GM19023 (cell line): Measurements from ENCODE around the gene SLC10A3.

Source experiments
- ATAC-seq: cut with Tn5 transposase; IDR thresholded peaks from one replicate; pipeline ENCODE4 v1.9.1; 2021; ENCODE audit warnings: mild to moderate bottlenecking, moderate library complexity; ENCODE audit not compliant: unreplicated experiment

SLC10A3 gene

DNA sequence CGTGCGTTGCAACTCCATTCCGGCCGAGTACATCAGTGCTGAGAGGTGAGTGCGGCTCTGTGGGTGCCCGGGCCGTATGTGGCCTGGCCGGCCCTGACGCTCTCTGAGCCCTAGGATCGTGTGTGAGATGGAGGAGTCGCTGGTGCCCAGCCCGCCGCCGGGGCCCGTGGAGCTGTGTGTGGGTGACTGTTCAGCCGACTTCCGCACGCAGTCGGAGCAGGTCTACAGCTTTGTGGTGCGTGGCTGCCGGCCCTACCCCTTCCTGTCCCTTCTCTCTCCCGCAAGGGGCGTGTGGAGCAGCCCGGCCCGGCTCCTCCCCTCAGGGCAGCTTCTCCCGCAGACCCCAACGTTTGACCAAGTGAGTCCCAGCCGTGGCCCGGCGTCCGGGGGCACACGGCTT, 24.4 kb downstream of the SLC10A3 start:
- no peak for ATAC-seq

DNA sequence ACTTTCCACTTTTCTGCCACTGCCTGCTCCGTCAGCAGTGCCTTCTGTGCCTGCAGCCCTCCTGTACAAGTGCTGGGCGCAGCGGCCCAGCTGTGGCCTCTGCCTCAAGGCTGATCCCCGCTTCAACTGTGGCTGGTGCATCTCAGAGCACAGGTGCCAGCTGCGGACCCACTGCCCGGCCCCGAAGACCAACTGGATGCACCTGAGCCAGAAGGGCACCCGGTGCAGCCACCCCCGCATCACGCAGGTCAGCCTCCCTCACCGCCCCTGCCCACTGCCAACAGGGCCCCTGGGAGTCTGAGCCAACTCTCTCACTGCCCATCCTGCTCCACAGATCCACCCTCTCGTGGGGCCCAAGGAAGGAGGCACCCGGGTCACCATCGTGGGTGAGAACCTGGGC, 24.8 kb downstream of the SLC10A3 start:
- ATAC-seq, result no peak

DNA sequence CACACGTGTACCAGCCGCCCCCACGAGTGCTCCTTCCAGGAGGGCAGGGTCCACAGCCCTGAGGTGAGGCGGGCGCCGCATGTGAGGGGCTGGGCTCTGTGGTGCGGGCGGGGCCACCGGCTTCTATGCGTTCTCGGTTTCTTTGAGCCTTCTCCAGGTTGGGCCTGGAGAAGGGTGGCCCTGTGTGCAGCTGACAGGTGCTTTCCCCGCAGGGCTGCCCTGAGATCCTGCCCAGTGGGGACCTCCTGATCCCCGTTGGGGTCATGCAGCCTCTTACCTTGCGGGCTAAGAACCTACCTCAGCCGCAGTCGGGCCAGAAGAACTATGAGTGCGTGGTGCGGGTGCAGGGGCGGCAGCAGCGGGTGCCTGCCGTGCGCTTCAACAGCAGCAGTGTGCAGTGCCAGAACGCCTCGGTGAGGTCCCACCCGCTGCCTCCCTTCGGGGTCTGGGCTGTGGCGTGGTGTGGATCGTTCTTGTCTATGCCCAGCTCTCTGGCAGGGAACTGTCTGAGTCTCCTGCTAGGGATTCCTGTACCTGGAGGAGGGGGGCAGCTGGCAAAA, 25.5 kb downstream of the SLC10A3 start:
- no peak for ATAC-seq

DNA sequence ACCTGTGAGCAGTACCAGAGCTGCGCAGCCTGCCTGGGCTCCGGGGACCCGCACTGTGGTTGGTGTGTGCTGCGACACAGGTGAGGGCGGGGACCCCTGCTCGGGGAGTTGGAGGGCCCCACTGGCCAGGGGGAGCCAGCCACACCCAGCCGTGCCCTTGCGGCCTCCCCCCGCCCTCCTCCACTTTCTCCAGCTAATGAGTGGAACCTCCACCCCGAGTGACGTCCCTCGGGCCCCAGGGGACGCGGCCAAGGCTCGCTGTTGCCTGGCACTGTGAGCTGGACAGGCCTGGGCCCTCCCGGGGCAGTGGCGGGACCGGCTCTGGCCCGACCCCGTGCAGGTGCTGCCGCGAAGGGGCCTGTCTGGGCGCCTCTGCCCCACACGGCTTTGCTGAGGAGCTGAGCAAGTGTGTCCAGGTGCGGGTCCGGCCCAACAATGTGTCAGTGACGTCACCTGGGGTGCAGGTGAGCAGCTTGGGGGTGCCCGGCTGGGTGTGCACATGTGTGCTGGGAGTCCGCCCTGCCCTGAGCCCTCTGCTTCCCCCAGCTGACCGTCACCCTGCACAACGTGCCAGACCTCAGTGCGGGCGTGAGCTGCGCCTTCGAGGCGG, 26.7 kb downstream of the SLC10A3 start:
- no peak for ATAC-seq

DNA sequence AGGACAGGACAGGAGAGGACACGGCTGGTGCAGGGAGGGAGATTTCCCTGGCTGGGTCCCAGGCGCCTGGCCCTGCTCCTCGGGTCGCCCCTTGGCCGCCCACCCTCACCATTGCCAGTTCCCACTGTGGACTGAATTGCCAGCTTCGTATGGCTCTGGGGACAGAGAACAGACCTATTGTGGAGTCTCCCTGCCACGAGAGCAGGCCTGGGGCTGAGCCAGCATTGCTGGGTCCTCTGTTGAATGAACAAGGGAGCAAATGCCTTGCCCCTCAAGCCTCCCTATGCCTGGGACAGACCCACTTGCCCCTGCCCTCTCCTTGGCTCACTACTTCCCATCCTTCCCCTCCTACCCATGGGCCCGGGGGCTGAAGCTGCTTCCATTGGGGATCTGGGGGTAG, 28.0 kb downstream of the SLC10A3 start:
- no peak for ATAC-seq

DNA sequence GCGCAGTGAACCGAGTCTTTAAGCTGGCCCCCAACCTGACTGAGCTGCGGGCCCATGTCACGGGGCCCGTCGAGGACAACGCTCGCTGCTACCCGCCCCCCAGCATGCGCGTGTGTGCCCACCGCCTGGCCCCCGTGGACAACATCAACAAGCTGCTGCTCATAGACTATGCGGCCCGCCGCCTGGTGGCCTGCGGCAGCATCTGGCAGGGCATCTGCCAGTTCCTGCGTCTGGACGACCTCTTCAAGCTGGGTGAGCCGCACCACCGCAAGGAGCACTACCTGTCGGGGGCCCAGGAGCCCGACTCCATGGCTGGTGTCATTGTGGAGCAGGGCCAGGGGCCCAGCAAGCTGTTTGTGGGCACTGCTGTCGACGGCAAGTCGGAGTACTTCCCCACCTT, 30.1 kb downstream of the SLC10A3 start:
- ATAC-seq, result no peak

DNA sequence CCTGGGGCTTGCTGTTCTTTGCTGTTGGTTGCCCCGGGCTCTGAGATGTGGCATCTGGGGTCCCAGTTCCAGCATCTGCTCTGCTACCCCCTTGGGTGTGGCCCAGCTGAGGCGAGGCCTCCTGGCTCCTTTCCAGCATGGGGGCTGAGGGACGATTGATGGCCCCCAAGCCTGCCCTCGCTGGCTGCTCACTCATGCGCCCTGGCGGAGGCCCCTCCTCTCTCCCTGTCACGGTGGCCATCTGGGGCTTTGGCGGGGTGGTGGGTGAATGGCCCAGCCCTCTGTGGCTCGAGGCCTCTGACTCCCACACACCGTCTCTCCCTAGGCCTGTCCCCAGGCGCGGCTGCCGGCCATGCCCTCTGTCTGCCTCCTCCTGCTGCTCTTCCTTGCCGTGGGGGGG, 30.6 kb downstream of the SLC10A3 start:
- ATAC-seq, result no peak

DNA sequence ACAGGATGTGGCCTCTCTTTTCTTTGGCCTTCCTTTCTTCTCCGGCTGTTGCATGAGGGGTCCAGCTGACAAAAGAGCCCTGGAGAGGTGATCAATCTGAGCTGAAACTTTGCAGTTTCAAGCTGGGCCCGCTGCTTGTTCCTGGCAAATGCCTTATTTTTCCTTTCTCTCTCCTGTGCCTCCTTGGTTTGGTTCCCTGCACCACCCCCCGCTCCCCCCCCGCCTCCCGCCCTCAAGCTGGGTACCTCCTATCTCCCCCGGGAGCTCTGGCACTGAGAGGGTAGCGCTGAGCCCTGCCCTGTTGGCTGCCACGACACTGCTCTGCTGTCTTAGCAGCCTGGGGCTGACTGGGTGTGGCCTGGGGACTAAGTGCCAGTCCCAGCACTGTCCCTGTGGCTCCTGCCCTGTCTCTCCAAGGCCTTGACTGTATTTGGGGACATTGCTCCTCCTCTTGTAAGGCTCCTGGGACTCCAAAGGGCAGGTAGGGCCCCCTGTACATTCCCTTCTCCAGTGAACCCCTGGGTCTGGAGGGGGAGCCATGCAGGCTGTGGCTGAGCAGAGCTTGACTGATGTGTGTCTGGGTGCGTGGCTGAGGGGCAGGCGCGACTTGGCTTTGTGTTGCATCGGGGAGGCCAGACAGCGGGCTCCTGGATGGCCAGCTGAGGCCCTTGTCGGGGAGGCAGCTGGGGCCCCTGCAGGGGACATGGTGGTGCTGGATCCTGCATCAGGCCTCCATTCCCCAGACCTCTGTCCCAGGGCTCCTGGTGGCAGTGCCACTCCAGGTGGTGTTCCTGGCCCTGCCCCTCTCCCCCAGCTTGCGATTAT, 31.3 kb downstream of the SLC10A3 start:
- no peak for ATAC-seq

DNA sequence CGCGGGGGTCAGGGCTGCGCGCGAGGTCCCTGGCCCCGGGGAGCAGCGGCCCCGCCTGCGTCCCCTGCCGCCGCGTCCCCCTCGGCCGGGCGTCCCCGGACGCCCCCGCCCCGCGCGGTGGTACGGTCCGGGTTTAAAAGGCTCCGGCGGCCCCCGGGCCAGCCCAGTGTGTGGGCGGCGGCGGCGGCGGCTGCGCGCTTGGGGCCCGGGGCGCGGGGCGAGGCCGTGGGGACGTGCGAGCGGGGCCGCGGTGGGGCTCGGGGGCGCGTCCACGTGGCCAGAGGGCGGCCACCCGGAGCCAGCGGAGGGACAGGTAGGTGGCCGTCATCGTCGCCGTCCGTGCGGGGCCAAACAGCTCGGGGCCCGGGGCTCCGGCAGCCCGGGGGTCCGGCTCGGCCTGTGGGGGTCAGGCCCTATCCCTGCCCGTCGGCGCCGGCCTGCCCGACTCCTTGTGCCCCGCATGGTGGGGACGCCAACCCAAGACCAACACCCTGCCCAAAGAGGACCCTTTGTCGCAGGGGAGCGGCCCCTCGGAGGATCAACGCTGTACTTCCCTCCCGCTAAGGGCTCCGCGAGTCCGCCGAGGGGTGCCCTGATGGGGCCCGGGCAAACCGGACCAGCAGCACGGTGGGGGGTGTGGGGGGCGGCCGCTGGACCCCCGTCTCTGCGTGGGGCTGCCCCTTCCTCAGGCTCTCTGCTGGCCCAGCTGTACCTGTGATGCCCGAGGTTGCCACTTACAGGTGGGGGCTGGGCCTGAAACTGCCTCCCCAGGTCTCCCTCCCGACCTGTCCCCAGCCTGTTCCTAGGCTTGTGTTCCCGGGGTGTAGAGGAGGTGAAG, 32.1 kb downstream of the SLC10A3 start, which contains the start of gene PLXNA3:
PLXNA3 (plus strand) TSS at position 166 of the 838 bp plus-strand sequence. CDS start 1,903 bp downstream, outside the sequence.
- ATAC-seq, result peak; percentile 68

DNA sequence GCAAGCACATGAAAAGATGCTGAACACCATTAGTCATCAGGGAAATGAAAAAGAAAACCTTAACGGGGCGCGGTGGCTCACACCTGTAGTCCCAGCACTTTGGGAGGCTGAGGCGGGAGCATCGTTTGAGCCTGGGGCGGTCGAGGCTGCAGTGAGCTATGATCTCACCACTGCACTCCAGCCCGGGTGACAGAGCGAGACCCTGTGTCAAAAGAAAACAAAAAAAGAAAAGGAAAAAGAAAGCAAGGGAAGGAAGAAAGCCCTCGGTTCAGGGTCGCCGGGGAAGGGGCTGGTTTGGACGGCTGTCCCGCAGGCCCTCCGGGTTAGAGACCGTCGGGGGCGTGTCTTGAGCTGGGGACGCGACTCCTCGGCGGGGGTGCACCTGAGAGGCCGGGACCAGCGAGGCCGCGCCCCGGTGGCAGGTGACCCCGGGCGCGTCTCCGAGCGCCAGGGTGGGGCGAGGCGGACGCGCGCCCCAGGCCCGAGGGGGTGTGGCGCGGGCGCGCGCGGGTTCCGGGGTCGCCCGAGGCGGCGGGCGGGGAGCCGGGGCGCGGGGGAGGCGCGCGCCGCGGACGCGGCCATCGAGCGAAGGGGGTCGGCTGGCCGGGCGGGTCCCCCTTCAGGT, 32.8 kb downstream of the SLC10A3 start:
- peak; percentile 56 for ATAC-seq

DNA sequence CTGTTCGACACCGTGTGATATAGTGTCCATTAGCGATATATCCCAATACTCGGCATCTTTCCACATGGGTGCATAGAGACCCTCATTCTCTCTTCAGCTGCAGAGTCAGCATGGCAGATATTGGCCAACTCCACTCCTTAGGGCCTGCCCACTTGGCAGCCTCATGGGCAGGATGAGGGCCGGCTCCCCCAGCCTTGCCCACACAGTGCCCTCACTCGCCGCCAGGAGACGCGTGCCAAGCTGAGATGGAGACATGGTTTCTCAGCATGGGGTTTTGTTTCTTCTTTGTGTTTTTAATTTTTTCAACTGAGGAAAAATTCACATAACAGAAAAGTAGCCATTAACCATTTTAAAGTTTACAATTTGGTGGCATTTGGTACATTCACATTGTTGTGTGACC, 37.6 kb downstream of the SLC10A3 start:
- ATAC-seq, result no peak

DNA sequence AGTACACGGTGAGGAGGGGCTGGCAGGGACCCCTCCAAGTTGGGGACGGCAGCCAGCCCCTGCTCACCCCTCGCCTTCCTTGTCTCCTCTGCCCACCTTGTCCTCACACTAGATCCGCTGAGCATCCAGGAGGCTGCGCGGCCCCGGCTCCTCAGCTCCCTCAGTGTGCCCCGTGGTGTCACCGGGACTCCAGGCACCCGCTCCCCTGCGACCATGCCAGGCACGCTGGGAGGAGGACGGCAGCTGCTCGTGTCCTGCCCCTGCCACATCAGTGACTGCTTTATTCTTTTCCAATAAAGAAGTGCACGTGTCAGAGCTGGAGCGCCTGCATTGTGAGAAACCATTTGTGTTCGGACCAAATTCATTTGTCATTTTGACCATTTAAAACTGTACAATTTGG, 40.1 kb downstream of the SLC10A3 start:
- no peak for ATAC-seq

DNA sequence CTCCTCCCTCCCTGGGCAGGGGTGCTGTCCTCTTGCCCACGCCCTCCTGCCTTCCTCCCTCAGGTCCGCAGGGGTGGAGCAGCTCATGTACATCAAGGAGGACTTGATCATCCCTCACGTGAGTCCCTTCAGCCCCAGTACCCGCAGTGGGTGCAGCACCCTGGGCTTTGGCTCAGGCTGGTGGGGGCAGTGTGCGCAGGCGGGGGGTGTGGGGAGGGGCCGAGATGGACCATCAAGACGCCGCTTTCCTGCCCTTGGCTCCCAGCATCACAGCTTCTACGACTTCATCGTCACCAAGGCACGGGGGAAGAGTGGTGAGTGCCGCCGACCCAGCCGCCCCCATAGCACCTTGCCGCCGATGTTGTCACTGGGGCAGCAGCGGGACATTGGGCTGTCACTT, 40.8 kb downstream of the SLC10A3 start:
- no peak for ATAC-seq

DNA sequence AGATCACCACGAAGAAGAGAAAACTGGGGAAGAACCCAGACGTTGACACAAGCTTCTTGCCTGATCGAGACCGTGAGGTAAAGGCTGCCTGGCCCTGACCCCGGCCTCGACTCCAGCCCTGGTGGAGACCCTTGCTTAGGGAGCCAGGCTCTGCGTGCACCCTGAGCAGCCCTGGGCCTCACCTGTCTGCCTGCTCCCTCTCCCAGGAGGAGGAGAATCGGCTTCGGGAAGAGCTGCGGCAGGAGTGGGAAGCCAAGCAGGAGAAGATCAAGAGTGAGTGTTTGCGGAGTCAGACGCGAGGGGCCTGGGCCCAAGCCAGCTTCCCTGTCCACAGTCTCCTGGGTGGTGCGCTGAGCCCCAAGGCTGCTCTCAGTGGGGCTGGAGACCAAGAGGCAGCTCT, 41.9 kb downstream of the SLC10A3 start:
- ATAC-seq, result no peak

DNA sequence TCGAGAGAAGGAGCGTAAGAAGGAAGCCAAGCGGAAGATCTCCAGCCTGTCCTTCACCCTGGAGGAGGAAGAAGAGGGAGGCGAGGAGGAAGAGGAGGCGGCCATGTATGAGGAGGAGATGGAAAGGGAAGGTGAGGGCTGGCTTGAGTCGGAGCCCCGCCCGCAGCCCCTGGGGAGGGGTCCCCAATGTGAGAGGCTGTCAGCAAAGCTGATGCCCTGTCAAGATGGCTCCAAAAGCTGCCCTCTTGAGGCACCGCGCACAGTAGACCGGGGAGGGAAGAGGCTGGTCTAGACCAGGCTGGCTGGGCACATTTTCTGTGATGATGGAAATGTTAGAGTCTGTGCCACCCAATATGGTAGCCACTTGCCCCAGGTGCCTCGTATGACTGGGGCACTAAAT, 44.0 kb downstream of the SLC10A3 start:
- no peak for ATAC-seq

DNA sequence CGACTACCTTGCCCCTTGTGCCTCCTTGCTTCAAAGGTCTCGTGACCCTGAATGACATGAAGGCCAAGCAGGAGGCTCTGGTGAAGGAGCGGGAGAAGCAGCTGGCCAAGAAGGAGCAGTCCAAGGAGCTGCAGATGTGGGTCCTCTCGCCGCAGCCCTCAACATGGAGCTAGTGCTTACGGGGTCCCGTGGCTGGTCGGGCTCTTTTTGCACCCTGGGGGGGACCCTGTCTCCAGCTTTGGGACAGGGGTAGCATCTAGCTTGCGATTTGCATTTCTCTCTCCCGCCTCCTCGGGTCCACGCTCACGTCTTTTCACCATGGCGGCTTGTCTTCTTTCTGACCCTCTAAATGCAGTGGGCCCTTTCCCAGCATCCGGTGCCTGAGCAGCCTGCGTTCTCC, 44.7 kb downstream of the SLC10A3 start:
- ATAC-seq, result no peak

DNA sequence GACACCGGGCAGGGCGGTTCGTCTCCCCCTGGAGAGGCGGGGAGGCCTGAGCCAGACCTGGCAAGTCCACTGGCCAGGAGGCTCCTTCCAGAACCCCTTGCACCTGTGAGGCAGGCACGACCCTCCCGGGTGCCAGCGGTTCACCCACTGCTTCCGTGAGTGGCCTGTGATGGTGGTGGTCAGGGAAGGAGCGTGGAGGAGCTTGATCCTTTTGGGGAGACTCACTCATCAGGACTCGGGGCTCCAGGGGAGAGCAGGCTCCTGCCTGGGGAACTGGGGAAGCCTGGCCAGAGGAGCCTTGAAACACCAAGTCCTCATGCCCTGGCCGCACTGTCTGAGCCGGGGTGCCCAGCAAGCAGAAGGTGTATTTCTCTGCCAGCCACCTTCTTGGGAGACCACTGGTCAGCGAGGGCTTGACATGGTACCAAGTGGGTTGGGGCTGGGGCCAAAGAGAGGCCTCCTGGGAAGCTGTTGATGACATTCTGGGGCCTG, 45.6 kb downstream of the SLC10A3 start:
- ATAC-seq, result no peak

DNA sequence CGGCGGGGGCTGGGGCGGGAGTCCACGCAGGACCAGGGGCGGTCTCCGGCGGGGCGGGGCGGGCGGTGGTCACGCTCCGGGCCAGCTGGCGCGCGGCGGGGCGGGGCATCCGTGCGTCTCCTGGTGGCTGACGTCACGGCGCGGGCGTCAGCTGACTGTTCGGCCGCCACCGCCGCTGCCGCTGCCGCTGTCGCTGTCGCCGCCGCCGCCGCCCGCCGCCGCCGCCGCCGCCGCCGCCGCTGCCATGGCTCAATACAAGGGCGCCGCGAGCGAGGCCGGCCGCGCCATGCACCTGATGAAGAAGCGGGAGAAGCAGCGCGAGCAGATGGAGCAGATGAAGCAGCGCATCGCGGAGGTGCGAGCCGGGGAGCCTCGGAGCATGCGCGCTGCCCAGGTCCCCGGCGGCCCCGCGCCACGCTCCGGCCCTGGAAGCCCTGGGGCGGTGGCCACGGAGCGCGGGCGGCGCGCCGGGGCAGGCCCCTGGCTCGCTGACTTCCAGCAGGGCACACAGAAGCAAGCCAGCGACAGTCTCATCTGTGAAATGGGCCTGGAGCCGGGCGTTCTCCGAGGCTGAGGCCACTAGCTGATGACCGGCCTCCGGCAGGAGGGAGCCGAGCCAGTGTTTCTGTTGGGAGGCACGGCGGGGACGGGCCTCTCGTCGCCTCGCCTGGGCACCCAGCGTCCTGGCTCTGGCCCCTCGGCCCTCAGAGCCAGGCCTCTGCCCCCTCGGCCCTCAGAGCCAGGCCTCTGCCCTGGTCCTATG, 46.3 kb downstream of the SLC10A3 start, which contains the start of gene FAM50A:
FAM50A (plus strand) TSS at position 150 of the 763 bp plus-strand sequence; CDS start at position 245, 95 bp downstream.
- ATAC-seq, result peak; percentile 79

DNA sequence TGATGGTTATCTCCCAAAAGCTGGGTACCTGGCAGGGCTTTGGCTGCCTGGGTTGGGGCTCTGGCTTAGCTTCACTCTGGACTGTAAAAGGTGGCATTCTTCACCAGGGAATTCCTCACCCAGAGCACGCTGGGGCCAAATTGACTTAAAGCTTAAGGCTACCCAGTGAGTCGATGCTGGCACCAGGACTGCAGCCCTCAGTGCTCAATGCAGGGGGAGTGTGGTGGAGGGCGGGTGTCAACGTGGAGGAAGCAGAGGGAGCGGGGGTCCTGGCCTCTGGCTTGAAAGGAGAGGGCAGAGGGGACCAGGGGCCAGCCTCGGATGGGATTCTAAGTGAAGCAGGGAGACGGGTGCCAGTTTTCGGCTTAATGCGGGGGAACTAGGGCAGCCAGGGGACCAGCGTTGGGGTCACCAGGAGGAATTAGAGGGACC, 46.9 kb downstream of the SLC10A3 start:
- peak; percentile 13 for ATAC-seq
